ENCODE data around the gene PPIH. TPM values are rescaled to one million over a fixed set of nuclear protein-coding genes. Genes with fewer than 3 reads are reported as not detected.
"Not testable (repeated sequence)": the region's sequence is repeated elsewhere in the genome, so short reads cannot be mapped to it uniquely, and the experiment has no call there.

PPIH gene
- total and polyA plus RNA-seq, 11 donors: 16.9 to 30.9 (median 19.4) TPM

GRCh38 chr1:42703888-42704464, 45.8 kb downstream of the PPIH start:
- Histone ChIP-seq H3K4me3 (no peak overlapping the region), H3K36me3 (peaks cover 0 to 96% (median 87%) of the 10 kb centered on the region in 9 donors), H3K27ac (no peak overlapping the region), H3K4me1 (no peaks in the 10 kb centered on the region), H3K27me3 (no peaks in the 10 kb centered on the region), H3K9me3 (peaks cover 0 to 8% (median 0%) of the 10 kb centered on the region in 12 donors)
- ATAC-seq: no peak
- no peak for TF ChIP-seq POLR2A (IDR thresholded peaks at IDR 0.05)
- no peak for TF ChIP-seq CTCF (IDR thresholded peaks at IDR 0.05)
- intact Hi-C loops (cut with DNase I): no loop called here
- 92 to 95% (median 93%) methylated on average over 7 of the region's 7 CpGs for WGBS, 4 donors
- no peak for DNase-seq

- H3K4me3 ChIP-seq; H3K27me3 ChIP-seq; ATAC-seq; DNase-seq; H3K27ac ChIP-seq; H3K4me1 ChIP-seq; intact Hi-C loops (cut with DNase I): not testable (repeated sequence)
- Histone ChIP-seq H3K9me3 (peaks cover 0 to 45% (median 17%) of the 10 kb centered on the region in 12 donors), H3K36me3 (peaks cover 0 to 38% (median 8%) of the 10 kb centered on the region in 9 donors)
- 96 to 98% (median 98%) methylated on average over 3 of the region's 3 CpGs for WGBS, 4 donors
Observed at GRCh38 chr1:42712808-42713207, 54.6 kb downstream of the PPIH start.

- Histone ChIP-seq H3K9me3 (peaks cover 0 to 44% (median 17%) of the 10 kb centered on the region in 12 donors), H3K27me3 (no peaks in the 10 kb centered on the region), H3K4me3 (no peak overlapping the region), H3K4me1 (no peaks in the 10 kb centered on the region), H3K27ac (no peak overlapping the region), H3K36me3 (peaks cover 0 to 33% (median 7%) of the 10 kb centered on the region in 9 donors)
- DNase-seq (no peak), ATAC-seq (no peak)
- no peak for TF ChIP-seq POLR2A (IDR thresholded peaks at IDR 0.05)
- TF ChIP-seq CTCF (IDR thresholded peaks at IDR 0.05): no peak
- intact Hi-C loops (cut with DNase I): no loop called here
Observed at GRCh38 chr1:42713293-42713692, 55.1 kb downstream of the PPIH start.

- H3K36me3 ChIP-seq: peaks cover 0 to 28% (median 6%) of the 10 kb centered on the region in 9 donors
- H3K27ac ChIP-seq; intact Hi-C loops (cut with DNase I); H3K4me3 ChIP-seq; H3K4me1 ChIP-seq; H3K27me3 ChIP-seq; DNase-seq; ATAC-seq: not testable (repeated sequence)
- peaks cover 0 to 41% (median 17%) of the 10 kb centered on the region in 12 donors for H3K9me3 ChIP-seq
Observed at GRCh38 chr1:42714441-42714840, 56.2 kb downstream of the PPIH start.

GRCh38 chr1:42720868-42721267, 62.6 kb downstream of the PPIH start:
- Histone ChIP-seq H3K27me3 (no peaks in the 10 kb centered on the region), H3K4me3 (no peak overlapping the region), H3K4me1 (no peaks in the 10 kb centered on the region), H3K9me3 (no peaks in the 10 kb centered on the region), H3K36me3 (peaks cover 0 to 9% (median 0%) of the 10 kb centered on the region in 9 donors), H3K27ac (no peak overlapping the region)
- intact Hi-C loops (cut with DNase I): no loop called here
- WGBS, 4 donors: 96 to 100% (median 98%) methylated on average over 1 of the region's 1 CpG
- TF ChIP-seq POLR2A (IDR thresholded peaks at IDR 0.05) (no peak), CTCF (IDR thresholded peaks at IDR 0.05) (no peak)
- no peak for ATAC-seq
- DNase-seq: no peak
